OCI-M1 (cell line): Measurements from ENCODE around the gene CST8.
"Not testable (repeated sequence)": the region's sequence is repeated elsewhere in the genome, so short reads cannot be mapped to it uniquely, and the experiment has no call there.

ENCODE experiments used
- DNase-seq: peaks from one replicate; lab custom pipeline; 2025; lab: John Stamatoyannopoulos, UW

CST8 gene

GRCh38 chr20:23490817-23491216 lies at the start of gene CST8:
Gene CST8, plus strand, starts transcription at chr20:23491117. Its CDS starts 551 bp downstream, at chr20:23491668.
- DNase-seq: no peak

GRCh38 chr20:23441850-23442313 lies 49.0 kb upstream of the CST8 start:
- peak; percentile 84 for DNase-seq

GRCh38 chr20:23442436-23442835 lies 48.5 kb upstream of the CST8 start:
- DNase-seq: no peak

- DNase-seq: no peak
Observed at GRCh38 chr20:23444859-23445258, 46.1 kb upstream of the CST8 start.

GRCh38 chr20:23445596-23446217 lies 45.2 kb upstream of the CST8 start:
- no peak for DNase-seq

- peak; percentile 80 for DNase-seq
Observed at GRCh38 chr20:23446505-23446904, 44.4 kb upstream of the CST8 start.

GRCh38 chr20:23448167-23448566 lies 42.8 kb upstream of the CST8 start:
- DNase-seq: no peak

GRCh38 chr20:23449421-23449820 lies 41.5 kb upstream of the CST8 start:
- peak; percentile 8 for DNase-seq

GRCh38 chr20:23450877-23451276 lies 40.0 kb upstream of the CST8 start:
- no peak for DNase-seq

- no peak for DNase-seq
Observed at GRCh38 chr20:23451956-23452487, 38.9 kb upstream of the CST8 start.

GRCh38 chr20:23452776-23453175 lies 38.1 kb upstream of the CST8 start, which contains the start of gene CST11:
Gene CST11, minus strand, starts transcription at chr20:23452876. Its CDS starts 65 bp downstream, at chr20:23452811.
- DNase-seq: no peak

GRCh38 chr20:23453549-23454543 lies 37.1 kb upstream of the CST8 start:
- no peak for DNase-seq

- DNase-seq: no peak
Observed at GRCh38 chr20:23454816-23455215, 36.1 kb upstream of the CST8 start.

- DNase-seq: no peak
Observed at GRCh38 chr20:23455639-23456038, 35.3 kb upstream of the CST8 start.

- no peak for DNase-seq
Observed at GRCh38 chr20:23456409-23456808, 34.5 kb upstream of the CST8 start.

- no peak for DNase-seq
Observed at GRCh38 chr20:23456873-23457272, 34.0 kb upstream of the CST8 start.

GRCh38 chr20:23459461-23460150 lies 31.3 kb upstream of the CST8 start:
- DNase-seq: no peak

- no peak for DNase-seq
Observed at GRCh38 chr20:23461180-23461579, 29.7 kb upstream of the CST8 start.

- not testable (repeated sequence) for DNase-seq
Observed at GRCh38 chr20:23466961-23467360, 24.0 kb upstream of the CST8 start.

- not testable (repeated sequence) for DNase-seq
Observed at GRCh38 chr20:23472306-23472705, 18.6 kb upstream of the CST8 start.

GRCh38 chr20:23473293-23473692 lies 17.6 kb upstream of the CST8 start:
- DNase-seq: not testable (repeated sequence)

GRCh38 chr20:23475395-23475794 lies 15.5 kb upstream of the CST8 start:
- no peak for DNase-seq
